NT2/D1 (cell line): ENCODE results near the gene COX7A1.

ENCODE experiments used
- SUZ12 ChIP-seq: IDR thresholded peaks from 2 replicates; pipeline ENCODE4 v1.6.1; 2011; ENCODE audit not compliant: insufficient read length, insufficient read depth; ENCODE audit errors: extremely low read depth
- YY1 ChIP-seq: IDR thresholded peaks from 2 replicates; pipeline ENCODE4 v1.6.1; 2011; ENCODE audit not compliant: insufficient read length, insufficient read depth
- ZNF274 ChIP-seq: IDR thresholded peaks from 2 replicates; pipeline ENCODE4 v1.6.1; 2011; ENCODE audit warnings: mild to moderate bottlenecking, low read depth, low read length

GRCh38 chr19:36121486-36122124 is 30.6 kb downstream of the COX7A1 start:
- TF ChIP-seq YY1 = no peak
- no peak for TF ChIP-seq ZNF274
- TF ChIP-seq SUZ12 = no peak
